SIG-M5 treated with dmso at 0.1 percent for 504 hours (cell line): ENCODE measurements around the gene SEMA5A.
"Not testable (repeated sequence)": the region's sequence is repeated elsewhere in the genome, so short reads cannot be mapped to it uniquely, and the experiment has no call there.

Experiments used
- DNase-seq: peaks from one replicate; lab custom pipeline; 2025; ENCODE audit not compliant: unreplicated experiment; lab: John Stamatoyannopoulos, UW

SEMA5A gene

GRCh38 chr5:9363449-9363848, 182.4 kb downstream of the SEMA5A start:
- DNase-seq: no peak

- DNase-seq: no peak
These were observed 182.8 kb downstream of the SEMA5A start for GRCh38 chr5:9363026-9363425.

- DNase-seq: no peak
These were observed 183.3 kb downstream of the SEMA5A start for GRCh38 chr5:9362600-9362999.

- peak; percentile 50 for DNase-seq
These were observed 184.0 kb downstream of the SEMA5A start for GRCh38 chr5:9361835-9362234.

GRCh38 chr5:9358961-9359685, 186.8 kb downstream of the SEMA5A start:
- DNase-seq: no peak

GRCh38 chr5:9356351-9356825, 189.5 kb downstream of the SEMA5A start:
- DNase-seq: no peak

GRCh38 chr5:9354336-9355081, 191.4 kb downstream of the SEMA5A start:
- no peak for DNase-seq

- DNase-seq: not testable (repeated sequence)
These were observed 192.8 kb downstream of the SEMA5A start for GRCh38 chr5:9353048-9353447.

GRCh38 chr5:9351546-9351945, 194.3 kb downstream of the SEMA5A start:
- DNase-seq: no peak

- DNase-seq: no peak
These were observed 195.5 kb downstream of the SEMA5A start for GRCh38 chr5:9350301-9350797.

GRCh38 chr5:9348401-9348996, 197.4 kb downstream of the SEMA5A start:
- no peak for DNase-seq

GRCh38 chr5:9347541-9348295, 198.2 kb downstream of the SEMA5A start:
- DNase-seq: no peak

GRCh38 chr5:9347032-9347431, 198.8 kb downstream of the SEMA5A start:
- DNase-seq: no peak

GRCh38 chr5:9344751-9345240, 201.1 kb downstream of the SEMA5A start:
- DNase-seq: no peak

- no peak for DNase-seq
These were observed 202.6 kb downstream of the SEMA5A start for GRCh38 chr5:9343146-9343850.

GRCh38 chr5:9342161-9342787, 203.6 kb downstream of the SEMA5A start:
- DNase-seq: no peak

- no peak for DNase-seq
These were observed 205.8 kb downstream of the SEMA5A start for GRCh38 chr5:9340085-9340484.

- DNase-seq: no peak
These were observed 206.6 kb downstream of the SEMA5A start for GRCh38 chr5:9339206-9339818.

- DNase-seq: no peak
These were observed 207.1 kb downstream of the SEMA5A start for GRCh38 chr5:9338796-9339195.
